Lower leg skin (tissue), 4 donors: ENCODE measurements around the gene ZFTA. TPM values are rescaled to one million over a fixed set of nuclear protein-coding genes. Genes with fewer than 3 reads are reported as not detected.

Source experiments
- DNase-seq, 2 donors: peaks; one replicate each; pipeline ENCODE4 v3.0.0-alpha.2; 2019; ENCODE audit warnings: low spot score in 2 of 2
- H3K4me3 ChIP-seq: fragments of 200-600 bp; sonication (generic); 2 replicates; pipeline ENCODE4 v1.5.1; 2017; ENCODE audit warnings: mild to moderate bottlenecking, low read depth; ENCODE audit not compliant: poor library complexity, severe bottlenecking
- POLR2A ChIP-seq, 2 donors: fragments of 450-650 bp; IDR thresholded peaks; one replicate each; pipeline ENCODE4 v1.6.1; 2016 to 2017; ENCODE audit warnings: antibody characterized with exemption in 2 of 2, mild to moderate bottlenecking in 1 of 2, moderate library complexity in 1 of 2
- WGBS, 2 donors: methylation state at CpG; one replicate each; pipeline ENCODE4 v1.1.5; 2018; 5-methylcytosine and 5-hydroxymethylcytosine counted together
- intact Hi-C: fragments of 100-400 bp; cut with DNase I; formaldehyde crosslinking; loops from one replicate; pipeline ENCODE4 v1.15.0; 2023; ENCODE audit warnings: low total_unique reads
- total RNA-seq, 4 donors: library from RNA; depleted of rRNA; stranded (reverse); fragments of >200 nt; gene quantifications; one replicate each; pipeline ENCODE4 v1.1.0, GENCODE V29; 2016
- TF ChIP-seq, protein P1 (sequence below), 3 donors: fragments of 450-650 bp; IDR thresholded peaks; one replicate each; pipeline ENCODE4 v1.5.1; 2016; ENCODE audit warnings: antibody characterized with exemption in 3 of 3, mild to moderate bottlenecking in 3 of 3, moderate library complexity in 2 of 3

Gene ZFTA
- total RNA-seq, 4 donors from 2014 or later: 7.8 to 9.8 (median 8.6) TPM

DNA sequence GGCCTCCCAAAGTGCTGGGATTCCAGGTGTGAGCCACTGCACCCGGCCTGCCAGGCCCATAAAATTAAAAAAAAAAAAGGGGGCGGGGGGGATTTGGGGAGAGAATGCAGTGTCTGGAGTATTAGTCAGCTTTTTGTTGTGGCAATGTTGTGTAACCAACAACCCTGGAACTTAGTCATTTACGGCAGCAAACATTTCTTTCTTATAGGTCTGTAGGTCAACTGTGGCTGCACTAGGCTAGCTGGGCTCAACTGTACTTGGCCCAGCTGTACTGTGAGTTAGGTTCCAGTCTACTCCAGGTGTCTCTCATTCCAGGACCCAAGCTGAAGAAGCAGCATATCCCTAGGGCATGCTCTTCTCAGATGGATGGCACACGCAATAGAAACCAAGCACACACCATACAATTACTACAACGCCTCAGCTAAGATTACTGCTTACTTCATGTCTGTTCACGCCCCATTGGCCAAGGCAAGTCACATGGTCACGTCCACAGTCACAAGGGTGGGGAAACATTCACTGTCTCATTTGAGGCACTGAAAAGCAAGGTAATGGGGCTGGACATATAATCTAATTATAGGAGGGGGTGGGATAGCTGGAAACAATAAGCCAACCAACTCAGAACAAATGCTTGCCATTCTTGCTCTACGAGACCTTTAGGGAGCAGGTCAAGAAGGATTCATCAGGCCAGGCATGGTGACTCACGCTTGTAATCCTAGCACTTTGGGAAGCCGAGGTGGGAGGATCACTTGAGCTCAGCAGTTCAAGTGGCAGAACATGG lies 34.3 kb upstream of the ZFTA start:
- intact Hi-C loops: no loop called here
- DNase-seq: peak in 1 of 2 donors; percentile 39
- no peak overlapping the region for H3K4me3 ChIP-seq
- TF ChIP-seq, protein P1, sequence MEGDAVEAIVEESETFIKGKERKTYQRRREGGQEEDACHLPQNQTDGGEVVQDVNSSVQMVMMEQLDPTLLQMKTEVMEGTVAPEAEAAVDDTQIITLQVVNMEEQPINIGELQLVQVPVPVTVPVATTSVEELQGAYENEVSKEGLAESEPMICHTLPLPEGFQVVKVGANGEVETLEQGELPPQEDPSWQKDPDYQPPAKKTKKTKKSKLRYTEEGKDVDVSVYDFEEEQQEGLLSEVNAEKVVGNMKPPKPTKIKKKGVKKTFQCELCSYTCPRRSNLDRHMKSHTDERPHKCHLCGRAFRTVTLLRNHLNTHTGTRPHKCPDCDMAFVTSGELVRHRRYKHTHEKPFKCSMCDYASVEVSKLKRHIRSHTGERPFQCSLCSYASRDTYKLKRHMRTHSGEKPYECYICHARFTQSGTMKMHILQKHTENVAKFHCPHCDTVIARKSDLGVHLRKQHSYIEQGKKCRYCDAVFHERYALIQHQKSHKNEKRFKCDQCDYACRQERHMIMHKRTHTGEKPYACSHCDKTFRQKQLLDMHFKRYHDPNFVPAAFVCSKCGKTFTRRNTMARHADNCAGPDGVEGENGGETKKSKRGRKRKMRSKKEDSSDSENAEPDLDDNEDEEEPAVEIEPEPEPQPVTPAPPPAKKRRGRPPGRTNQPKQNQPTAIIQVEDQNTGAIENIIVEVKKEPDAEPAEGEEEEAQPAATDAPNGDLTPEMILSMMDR (IDR thresholded peaks at IDR 0.05): no peak
- no peak for TF ChIP-seq POLR2A (IDR thresholded peaks at IDR 0.05)
- WGBS, 2 donors: 54 to 62% methylated on average over 10 of the region's 10 CpGs

DNA sequence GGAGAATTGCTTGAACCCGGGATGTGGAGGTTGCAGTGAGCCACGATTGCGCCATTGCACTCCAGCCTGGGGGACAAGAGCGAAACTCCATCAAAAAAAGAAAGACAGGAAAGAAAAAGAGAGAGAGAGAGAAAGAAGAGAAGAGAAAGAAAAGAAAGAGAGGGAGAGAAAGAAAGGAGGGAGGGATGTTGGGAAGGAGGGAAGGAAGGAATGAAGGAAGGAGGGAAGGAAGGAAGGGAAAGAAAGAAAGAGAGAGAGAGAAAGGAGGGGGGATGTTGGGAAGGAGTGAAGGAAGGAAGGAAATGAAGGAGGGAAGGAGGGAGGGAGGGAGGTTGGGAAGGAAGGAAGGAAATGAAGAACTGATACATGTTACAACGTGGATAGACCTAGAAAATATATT lies 32.3 kb upstream of the ZFTA start:
- H3K4me3 ChIP-seq: no peak overlapping the region
- DNase-seq: no peak
- intact Hi-C loops: no loop called here
- TF ChIP-seq, protein P1 (IDR thresholded peaks at IDR 0.05): no peak
- no peak for TF ChIP-seq POLR2A (IDR thresholded peaks at IDR 0.05)
- WGBS, 2 donors: 85 to 89% methylated on average over 5 of the region's 5 CpGs

DNA sequence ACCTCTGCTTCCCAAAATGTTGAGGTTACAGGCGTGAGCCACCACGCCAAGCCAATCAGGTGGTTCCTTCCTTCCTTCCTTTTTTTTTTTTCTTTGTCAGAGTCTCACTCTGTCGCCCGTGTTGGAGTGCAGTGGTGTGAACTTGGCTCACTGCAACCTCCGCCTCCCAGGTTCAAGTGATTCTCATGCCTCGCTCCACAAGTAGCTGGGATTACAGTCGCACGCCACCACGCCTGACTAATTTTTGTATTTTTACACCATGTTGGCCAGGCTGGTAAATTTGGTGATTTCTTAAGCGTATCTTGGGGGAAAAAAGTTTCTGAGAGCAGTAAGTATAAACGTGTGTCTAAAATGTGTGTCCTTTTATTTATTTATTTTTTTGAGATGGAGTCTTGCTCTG lies 26.5 kb upstream of the ZFTA start:
- TF ChIP-seq, protein P1 (IDR thresholded peaks at IDR 0.05): no peak
- TF ChIP-seq POLR2A (IDR thresholded peaks at IDR 0.05): no peak
- intact Hi-C loops: no loop called here

DNA sequence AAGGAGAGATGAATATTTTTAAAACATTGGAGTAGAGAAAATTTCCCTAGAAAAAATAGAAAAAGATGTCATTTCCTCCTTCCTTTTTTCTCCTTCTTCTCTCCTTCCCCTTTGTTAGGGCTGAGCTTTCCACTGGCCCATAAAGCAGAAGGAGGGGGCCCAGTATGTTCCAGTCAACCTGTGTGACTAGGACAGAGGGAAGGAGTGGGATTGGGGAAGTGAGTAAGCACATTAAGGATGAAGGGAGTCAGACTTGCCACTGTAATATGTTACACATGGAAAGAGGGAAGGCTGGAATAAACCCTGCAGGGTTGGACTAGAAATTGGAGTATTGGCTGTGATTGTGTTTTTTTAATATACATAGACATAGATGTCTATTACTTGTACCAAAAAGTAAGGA lies 24.6 kb upstream of the ZFTA start:
- intact Hi-C loops: no loop called here
- TF ChIP-seq POLR2A (IDR thresholded peaks at IDR 0.05): no peak
- TF ChIP-seq, protein P1 (IDR thresholded peaks at IDR 0.05): no peak
- H3K4me3 ChIP-seq: no peak overlapping the region
- no peak for DNase-seq

More for the DNA sequence above, 26.5 kb upstream of the ZFTA start:
- WGBS, 2 donors: 85 to 88% methylated on average over 11 of the region's 11 CpGs
- no peak for DNase-seq
- H3K4me3 ChIP-seq: no peak overlapping the region

DNA sequence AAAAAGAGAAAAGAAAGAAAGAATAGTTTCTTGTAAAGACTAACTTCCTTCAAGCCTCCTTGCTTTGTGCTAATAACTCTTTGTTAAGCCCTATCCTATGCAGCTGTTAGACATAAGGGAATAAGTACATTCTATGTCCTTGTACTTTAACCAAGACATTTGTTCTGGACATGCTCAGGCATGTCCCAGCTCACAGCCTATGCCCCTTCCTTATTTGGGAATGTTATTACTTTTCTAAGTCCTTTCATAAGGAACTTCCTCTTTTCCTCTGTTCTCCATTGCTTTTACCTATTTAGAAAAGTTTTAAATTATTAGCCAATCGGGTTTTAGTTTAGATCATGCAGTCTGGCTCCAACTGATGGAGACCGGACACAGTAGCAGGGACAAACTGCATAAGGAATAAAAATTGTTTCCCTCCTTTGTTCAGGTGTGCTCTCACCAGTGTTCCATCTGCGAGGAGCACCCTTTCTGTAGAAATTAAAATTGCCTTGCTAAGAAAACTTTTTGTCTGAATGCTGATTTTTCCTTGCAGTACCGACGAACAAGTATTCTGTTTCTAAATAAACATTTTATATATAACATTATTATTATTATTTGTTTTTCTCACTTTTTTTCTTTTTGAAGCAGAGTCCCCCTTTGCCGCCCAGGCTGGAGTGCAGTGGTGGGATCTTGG lies 23.1 kb upstream of the ZFTA start:
- 93 to 96% methylated on average over 6 of the region's 6 CpGs for WGBS, 2 donors

More for the DNA sequence above, 23.1 kb upstream of the ZFTA start:
- H3K4me3 ChIP-seq: no peak overlapping the region
- intact Hi-C loops: no loop called here
- DNase-seq: no peak
- no peak for TF ChIP-seq POLR2A (IDR thresholded peaks at IDR 0.05)
- TF ChIP-seq, protein P1 (IDR thresholded peaks at IDR 0.05): no peak
